Right atrium auricular region (tissue), 2 donors: ENCODE measurements around the gene SPATA46. TPM values are rescaled to one million over a fixed set of nuclear protein-coding genes. Genes with fewer than 3 reads are reported as not detected.

Source experiments
- DNase-seq: peaks from one replicate; pipeline ENCODE4 v3.0.0-alpha.2; 2019; ENCODE audit warnings: low spot score
- H3K27ac ChIP-seq, 2 donors: fragments of 200-600 bp; sonication (generic); 1 replicate in 1 of 2; 2 replicates in 1 of 2; pipeline ENCODE4 v1.5.1; 2016 to 2019
- H3K27me3 ChIP-seq, 2 donors: fragments of 200-600 bp; sonication (generic); one replicate each; pipeline versions ENCODE4 v1.5.1 to v1.6.0; 2017 to 2019
- H3K36me3 ChIP-seq: fragments of 200-600 bp; sonication (generic); one replicate; pipeline ENCODE4 v1.5.1; 2016
- H3K4me1 ChIP-seq, 2 donors: fragments of 200-600 bp; sonication (generic); one replicate each; pipeline versions ENCODE4 v1.5.1 to v1.6.0; 2017 to 2019
- H3K4me3 ChIP-seq, 2 donors: fragments of 200-600 bp; sonication (generic); 1 replicate in 1 of 2; 2 replicates in 1 of 2; pipeline ENCODE4 v1.5.1; 2017 to 2019; ENCODE audit warnings: mild to moderate bottlenecking in 1 of 2, moderate library complexity in 1 of 2
- H3K9me3 ChIP-seq, 2 donors: fragments of 200-600 bp; sonication (generic); one replicate each; pipeline ENCODE4 v1.5.1; 2019
- total RNA-seq, 2 donors: library from RNA; depleted of rRNA; stranded (reverse); fragments of >200 nt; gene quantifications; one replicate each; pipeline ENCODE4 v1.1.0, GENCODE V29; 2016
- TF ChIP-seq, protein P1 (sequence below), 2 donors: fragments of 200-600 bp; sonication (generic); IDR thresholded peaks; one replicate each; pipeline ENCODE4 v1.5.1; 2019; ENCODE audit warnings: antibody characterized with exemption in 2 of 2

SPATA46 gene
- total RNA-seq, 2 donors from 2014 or later: not detected

GRCh38 chr1:162373541-162374260, 3.0 kb downstream of the SPATA46 start:
- Histone ChIP-seq H3K9me3 (no peaks in the 10 kb centered on the region), H3K27me3 (no peaks in the 10 kb centered on the region), H3K36me3 (no peaks in the 10 kb centered on the region), H3K4me3 (no peak overlapping the region), H3K27ac (no peak overlapping the region), H3K4me1 (no peaks in the 10 kb centered on the region)
- DNase-seq: no peak
- TF ChIP-seq, protein P1, sequence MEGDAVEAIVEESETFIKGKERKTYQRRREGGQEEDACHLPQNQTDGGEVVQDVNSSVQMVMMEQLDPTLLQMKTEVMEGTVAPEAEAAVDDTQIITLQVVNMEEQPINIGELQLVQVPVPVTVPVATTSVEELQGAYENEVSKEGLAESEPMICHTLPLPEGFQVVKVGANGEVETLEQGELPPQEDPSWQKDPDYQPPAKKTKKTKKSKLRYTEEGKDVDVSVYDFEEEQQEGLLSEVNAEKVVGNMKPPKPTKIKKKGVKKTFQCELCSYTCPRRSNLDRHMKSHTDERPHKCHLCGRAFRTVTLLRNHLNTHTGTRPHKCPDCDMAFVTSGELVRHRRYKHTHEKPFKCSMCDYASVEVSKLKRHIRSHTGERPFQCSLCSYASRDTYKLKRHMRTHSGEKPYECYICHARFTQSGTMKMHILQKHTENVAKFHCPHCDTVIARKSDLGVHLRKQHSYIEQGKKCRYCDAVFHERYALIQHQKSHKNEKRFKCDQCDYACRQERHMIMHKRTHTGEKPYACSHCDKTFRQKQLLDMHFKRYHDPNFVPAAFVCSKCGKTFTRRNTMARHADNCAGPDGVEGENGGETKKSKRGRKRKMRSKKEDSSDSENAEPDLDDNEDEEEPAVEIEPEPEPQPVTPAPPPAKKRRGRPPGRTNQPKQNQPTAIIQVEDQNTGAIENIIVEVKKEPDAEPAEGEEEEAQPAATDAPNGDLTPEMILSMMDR (IDR thresholded peaks at IDR 0.05): no peak

GRCh38 chr1:162373072-162373427, 3.6 kb downstream of the SPATA46 start:
- no peak overlapping the region for H3K27ac ChIP-seq
- no peaks in the 10 kb centered on the region for H3K9me3 ChIP-seq
- H3K4me1 ChIP-seq: no peaks in the 10 kb centered on the region
- TF ChIP-seq, protein P1 (IDR thresholded peaks at IDR 0.05): no peak
- no peak for DNase-seq
- H3K4me3 ChIP-seq: no peak overlapping the region
- no peaks in the 10 kb centered on the region for H3K36me3 ChIP-seq
- no peaks in the 10 kb centered on the region for H3K27me3 ChIP-seq

DNA sequence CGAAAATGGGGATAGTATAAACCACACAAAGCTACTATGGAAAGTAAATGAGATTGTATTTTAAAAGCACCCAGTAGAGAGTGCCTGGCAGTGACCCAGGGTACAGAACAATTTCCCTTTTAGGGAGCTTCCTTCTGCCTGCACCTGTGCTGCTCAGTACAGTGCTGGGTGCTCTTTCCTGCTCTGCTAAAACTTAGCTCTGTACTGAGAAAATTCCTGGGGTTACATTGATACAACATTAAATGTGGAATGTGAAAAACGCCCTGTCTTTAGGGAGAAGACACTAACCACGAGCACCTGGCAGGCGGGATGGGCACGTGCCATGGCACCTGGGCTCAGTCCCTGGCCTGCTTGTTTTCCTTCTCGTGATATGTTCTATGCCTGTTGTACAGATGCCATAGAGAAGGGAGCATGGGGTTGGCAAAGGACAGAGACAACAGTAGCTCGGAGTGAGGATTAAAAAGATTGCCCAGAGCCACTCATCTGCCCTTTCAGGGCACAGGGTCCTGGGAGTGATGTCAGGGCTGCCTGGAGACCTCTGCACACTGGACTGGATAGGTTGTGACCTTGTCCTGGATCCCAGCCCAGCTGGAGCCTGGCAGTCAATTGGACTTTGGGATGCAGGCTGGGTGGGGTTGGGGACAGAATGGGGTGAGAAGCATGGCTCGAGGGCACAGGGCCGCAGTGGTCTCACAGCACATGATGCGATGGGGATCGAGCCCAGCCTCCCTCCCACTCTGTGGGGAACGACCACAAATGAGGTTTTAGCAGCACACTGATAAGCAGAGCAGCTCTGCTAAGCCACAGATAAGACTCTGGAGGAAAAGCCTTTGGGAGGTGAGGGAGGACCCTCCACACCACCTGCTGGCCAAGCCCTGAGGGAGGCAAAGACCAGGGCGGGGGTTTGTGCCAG, 4.2 kb downstream of the SPATA46 start:
- no peak overlapping the region for H3K27ac ChIP-seq
- H3K36me3 ChIP-seq: no peaks in the 10 kb centered on the region
- no peak for DNase-seq
- no peaks in the 10 kb centered on the region for H3K9me3 ChIP-seq
- H3K27me3 ChIP-seq: no peaks in the 10 kb centered on the region
- H3K4me3 ChIP-seq: no peak overlapping the region
- TF ChIP-seq, protein P1 (IDR thresholded peaks at IDR 0.05): no peak
- no peaks in the 10 kb centered on the region for H3K4me1 ChIP-seq

DNA sequence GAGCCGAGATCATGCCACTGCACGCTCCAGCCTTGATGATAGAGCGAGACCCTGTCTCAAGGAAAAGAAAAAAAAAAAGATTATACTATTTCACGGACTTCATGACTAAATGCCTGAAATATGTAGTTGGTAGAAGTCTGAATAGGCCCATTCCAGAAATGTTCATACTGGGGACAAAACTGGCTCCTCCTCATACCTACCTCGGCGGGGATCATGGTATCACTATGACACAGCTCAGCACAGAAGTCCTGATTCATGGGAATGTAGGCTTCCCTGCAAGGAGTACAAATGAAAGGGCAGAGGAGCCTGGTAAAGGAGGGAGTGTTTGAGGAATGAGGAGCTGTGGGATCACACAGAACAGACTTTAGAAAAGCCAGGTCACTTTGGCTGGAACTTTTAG, 5.0 kb downstream of the SPATA46 start:
- Histone ChIP-seq H3K4me3 (no peak overlapping the region), H3K27me3 (no peaks in the 10 kb centered on the region), H3K4me1 (no peaks in the 10 kb centered on the region), H3K9me3 (no peaks in the 10 kb centered on the region), H3K36me3 (no peaks in the 10 kb centered on the region), H3K27ac (no peak overlapping the region)
- DNase-seq: no peak
- TF ChIP-seq, protein P1 (IDR thresholded peaks at IDR 0.05): no peak

DNA sequence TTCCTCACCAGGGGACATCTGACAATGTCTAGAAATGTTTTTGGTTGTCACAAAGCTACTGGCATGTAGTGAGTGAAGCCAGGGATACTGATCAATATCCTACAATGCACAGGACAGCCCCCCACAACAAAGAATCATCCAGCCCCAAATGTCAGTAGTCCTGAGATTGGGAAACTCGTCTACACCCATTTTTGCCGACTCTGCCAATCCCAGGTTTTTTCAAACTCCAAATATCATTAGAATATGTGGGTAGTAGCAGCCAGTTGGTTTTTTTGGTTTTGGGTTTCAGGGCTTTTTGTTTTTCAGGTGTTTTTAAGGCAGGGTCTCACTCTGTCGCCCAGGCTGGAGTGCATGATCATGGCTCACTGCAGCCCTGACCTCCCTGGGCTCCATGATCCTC, 5.9 kb downstream of the SPATA46 start:
- Histone ChIP-seq H3K4me1 (no peaks in the 10 kb centered on the region), H3K36me3 (no peaks in the 10 kb centered on the region), H3K27me3 (no peaks in the 10 kb centered on the region), H3K9me3 (no peaks in the 10 kb centered on the region), H3K4me3 (no peak overlapping the region), H3K27ac (no peak overlapping the region)
- TF ChIP-seq, protein P1 (IDR thresholded peaks at IDR 0.05): no peak
- no peak for DNase-seq
